Measurements from ENCODE around the gene MAD1L1. TPM values are rescaled to one million over a fixed set of nuclear protein-coding genes. Genes with fewer than 3 reads are reported as not detected.

Gene MAD1L1
- total RNA-seq, 1 experiment from 2014 or later, result 38.5 TPM

DNA sequence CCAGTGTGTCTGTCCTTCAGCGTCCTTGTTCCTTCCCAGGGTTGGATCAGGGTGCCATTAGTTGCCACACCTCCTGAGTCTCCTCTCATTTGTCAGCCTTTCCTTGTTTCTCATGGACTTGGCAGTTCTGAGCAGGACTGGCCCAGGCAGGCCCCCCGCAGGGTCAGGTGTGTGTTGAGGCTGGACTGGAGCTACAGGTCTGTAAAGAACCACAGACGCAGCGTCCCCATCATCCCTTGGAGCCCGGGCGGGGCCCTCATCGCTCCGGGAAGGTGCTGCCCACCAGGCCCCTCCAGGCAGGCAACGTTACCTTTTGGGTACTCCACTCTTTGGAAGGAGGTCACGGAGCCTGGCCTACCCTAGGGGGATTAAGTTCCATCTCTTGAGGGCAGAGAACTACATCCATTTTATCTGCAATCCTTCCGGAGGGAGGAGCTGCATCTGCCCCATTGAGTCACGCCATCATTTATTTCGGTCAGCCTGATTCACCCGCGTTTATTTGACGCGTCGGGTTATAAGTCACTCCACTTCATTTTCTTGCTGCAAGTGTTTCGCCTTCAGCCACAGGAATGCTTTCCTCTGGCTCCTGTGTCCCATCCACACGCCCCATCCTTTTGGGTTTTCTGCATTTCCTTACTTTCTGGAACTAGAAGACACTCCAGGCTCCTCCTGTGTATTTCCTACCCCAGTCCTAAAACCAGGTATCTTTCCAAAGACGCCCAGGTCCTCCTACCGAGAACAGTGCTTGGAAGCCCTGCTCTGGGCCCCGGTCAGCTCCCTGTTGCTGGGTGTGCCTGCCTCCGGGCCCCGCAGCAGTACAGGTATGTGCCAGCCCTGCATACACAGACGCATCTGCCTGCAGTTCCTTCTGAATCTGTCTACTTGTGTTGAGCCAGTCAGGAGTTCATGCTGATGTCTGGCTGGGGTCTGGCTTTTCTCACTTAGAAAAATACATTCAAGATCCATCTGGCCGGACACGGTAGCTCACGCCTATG lies 141.9 kb downstream of the MAD1L1 start:
- no TSS peak for BruUV-seq (replicated peaks)
- Histone ChIP-seq H3K9me2 (ENCODE audit: insufficient read depth) (no peaks in the 10 kb centered on the region), H3K4me1 (ENCODE audit: control insufficient read depth in 1 of 2, insufficient read depth in 2 of 2, low read length in 2 of 2) (no peaks in the 10 kb centered on the region), H3K27me3 (ENCODE audit: insufficient read depth, low read length) (no peaks in the 10 kb centered on the region), H3K9ac (ENCODE audit: low read length) (no peak overlapping the region), H4K20me1 (ENCODE audit: insufficient read depth) (no peaks in the 10 kb centered on the region), H3K4me3 (replicated peaks in 1 of 2; ENCODE audit: low read depth in 1 of 2, low read length in 2 of 2) (no peak overlapping the region), H3K4me2 (ENCODE audit: low read length) (no peak overlapping the region), H3K36me3 (ENCODE audit: control insufficient read depth in 1 of 2, insufficient read depth in 2 of 2, low read length in 2 of 2) (no peaks in the 10 kb centered on the region), H3K79me2 (ENCODE audit: insufficient read depth, low read length) (no peaks in the 10 kb centered on the region), H3K9me3 (ENCODE audit: control insufficient read depth in 1 of 2, insufficient read depth in 1 of 2, low read depth in 1 of 2, low read length in 2 of 2) (no peaks in the 10 kb centered on the region), H3K27ac (ENCODE audit: low read depth, low read length) (no peak overlapping the region), H2AFZ (ENCODE audit: low read depth, low read length, poor library complexity, severe bottlenecking) (no peak overlapping the region)
- DNase-seq (ENCODE audit: low read depth, low spot score), result no peak
- intact Hi-C loops (cut with micrococcal nuclease), result no loop called here
- ATAC-seq, result no peak
- ChIA-PET POLR2A (no interaction called here), CTCF (no interaction called here), RAD21 (ENCODE audit: low non-redundant PET in 1 of 2, low total read pairs in 2 of 2, uncharacterized antibody in 2 of 2, unreplicated experiment in 2 of 2) (no interaction called here)
- no peak for TF ChIP-seq ZNF274 (IDR thresholded peaks at IDR 0.05; ENCODE audit: low read depth, low read length)
- TF ChIP-seq CBX3 (IDR thresholded peaks at IDR 0.05; ENCODE audit: low read depth), result no peak
- no peak for TF ChIP-seq RAD21 (IDR thresholded peaks at IDR 0.05; ENCODE audit: low read depth)
- TF ChIP-seq SIN3A (IDR thresholded peaks at IDR 0.05; ENCODE audit: low read depth), result no peak
- TF ChIP-seq EZH2phosphoT487 (IDR thresholded peaks at IDR 0.05; ENCODE audit: borderline replicate concordance), result no peak
- TF ChIP-seq SRF (IDR thresholded peaks at IDR 0.05; ENCODE audit: low read depth), result no peak
- no peak for TF ChIP-seq TCF7L2 (IDR thresholded peaks at IDR 0.05; ENCODE audit: borderline replicate concordance, extremely low read depth, insufficient read depth, insufficient read length)
- TF ChIP-seq, protein P1, sequence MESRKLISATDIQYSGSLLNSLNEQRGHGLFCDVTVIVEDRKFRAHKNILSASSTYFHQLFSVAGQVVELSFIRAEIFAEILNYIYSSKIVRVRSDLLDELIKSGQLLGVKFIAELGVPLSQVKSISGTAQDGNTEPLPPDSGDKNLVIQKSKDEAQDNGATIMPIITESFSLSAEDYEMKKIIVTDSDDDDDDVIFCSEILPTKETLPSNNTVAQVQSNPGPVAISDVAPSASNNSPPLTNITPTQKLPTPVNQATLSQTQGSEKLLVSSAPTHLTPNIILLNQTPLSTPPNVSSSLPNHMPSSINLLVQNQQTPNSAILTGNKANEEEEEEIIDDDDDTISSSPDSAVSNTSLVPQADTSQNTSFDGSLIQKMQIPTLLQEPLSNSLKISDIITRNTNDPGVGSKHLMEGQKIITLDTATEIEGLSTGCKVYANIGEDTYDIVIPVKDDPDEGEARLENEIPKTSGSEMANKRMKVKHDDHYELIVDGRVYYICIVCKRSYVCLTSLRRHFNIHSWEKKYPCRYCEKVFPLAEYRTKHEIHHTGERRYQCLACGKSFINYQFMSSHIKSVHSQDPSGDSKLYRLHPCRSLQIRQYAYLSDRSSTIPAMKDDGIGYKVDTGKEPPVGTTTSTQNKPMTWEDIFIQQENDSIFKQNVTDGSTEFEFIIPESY (IDR thresholded peaks at IDR 0.05; ENCODE audit: extremely low read depth, insufficient replicate concordance, low read length), result no peak
- no peak for TF ChIP-seq CEBPB (IDR thresholded peaks at IDR 0.05; ENCODE audit: low read depth)
- no peak for TF ChIP-seq SP1 (IDR thresholded peaks at IDR 0.05; ENCODE audit: low read depth)
- TF ChIP-seq, protein P2, sequence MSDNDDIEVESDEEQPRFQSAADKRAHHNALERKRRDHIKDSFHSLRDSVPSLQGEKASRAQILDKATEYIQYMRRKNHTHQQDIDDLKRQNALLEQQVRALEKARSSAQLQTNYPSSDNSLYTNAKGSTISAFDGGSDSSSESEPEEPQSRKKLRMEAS (IDR thresholded peaks at IDR 0.05), result no peak
- TF ChIP-seq, protein P3, sequence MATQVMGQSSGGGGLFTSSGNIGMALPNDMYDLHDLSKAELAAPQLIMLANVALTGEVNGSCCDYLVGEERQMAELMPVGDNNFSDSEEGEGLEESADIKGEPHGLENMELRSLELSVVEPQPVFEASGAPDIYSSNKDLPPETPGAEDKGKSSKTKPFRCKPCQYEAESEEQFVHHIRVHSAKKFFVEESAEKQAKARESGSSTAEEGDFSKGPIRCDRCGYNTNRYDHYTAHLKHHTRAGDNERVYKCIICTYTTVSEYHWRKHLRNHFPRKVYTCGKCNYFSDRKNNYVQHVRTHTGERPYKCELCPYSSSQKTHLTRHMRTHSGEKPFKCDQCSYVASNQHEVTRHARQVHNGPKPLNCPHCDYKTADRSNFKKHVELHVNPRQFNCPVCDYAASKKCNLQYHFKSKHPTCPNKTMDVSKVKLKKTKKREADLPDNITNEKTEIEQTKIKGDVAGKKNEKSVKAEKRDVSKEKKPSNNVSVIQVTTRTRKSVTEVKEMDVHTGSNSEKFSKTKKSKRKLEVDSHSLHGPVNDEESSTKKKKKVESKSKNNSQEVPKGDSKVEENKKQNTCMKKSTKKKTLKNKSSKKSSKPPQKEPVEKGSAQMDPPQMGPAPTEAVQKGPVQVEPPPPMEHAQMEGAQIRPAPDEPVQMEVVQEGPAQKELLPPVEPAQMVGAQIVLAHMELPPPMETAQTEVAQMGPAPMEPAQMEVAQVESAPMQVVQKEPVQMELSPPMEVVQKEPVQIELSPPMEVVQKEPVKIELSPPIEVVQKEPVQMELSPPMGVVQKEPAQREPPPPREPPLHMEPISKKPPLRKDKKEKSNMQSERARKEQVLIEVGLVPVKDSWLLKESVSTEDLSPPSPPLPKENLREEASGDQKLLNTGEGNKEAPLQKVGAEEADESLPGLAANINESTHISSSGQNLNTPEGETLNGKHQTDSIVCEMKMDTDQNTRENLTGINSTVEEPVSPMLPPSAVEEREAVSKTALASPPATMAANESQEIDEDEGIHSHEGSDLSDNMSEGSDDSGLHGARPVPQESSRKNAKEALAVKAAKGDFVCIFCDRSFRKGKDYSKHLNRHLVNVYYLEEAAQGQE (IDR thresholded peaks at IDR 0.05; ENCODE audit: low read depth), result no peak
- no peak for TF ChIP-seq POLR2AphosphoS5 (IDR thresholded peaks at IDR 0.05; ENCODE audit: low read depth, low read length)
- TF ChIP-seq CTCF (IDR thresholded peaks at IDR 0.05 in 2 of 3, conservative IDR thresholded peaks at IDR 0.05 in 1 of 3; ENCODE audit: borderline replicate concordance in 1 of 3, insufficient read depth in 1 of 3, low read depth in 2 of 3, low read length in 2 of 3), result no peak
